Endothelial cell of umbilical vein (primary cell): Measurements from ENCODE around the gene PRLR. TPM values are rescaled to one million over a fixed set of nuclear protein-coding genes. Genes with fewer than 3 reads are reported as not detected.

Experiments
- BruUV-seq: library from RNA; stranded (reverse); fragments of 400-500 nt; replicated peaks from 2 replicates; lab custom pipeline; 2021; lab: Mats Ljungman, UMichigan
- CTCF ChIA-PET: fragments of 300-600, 350-600 bp; sonication (Branson Sonifier 250); formaldehyde crosslinking; loops from one replicate; lab custom pipeline; 2021; ENCODE audit warnings: antibody characterized with exemption, inconsistent platforms; lab: Charles Lee
- POLR2A ChIA-PET: fragments of 300-600, 350-600 bp; sonication (Branson Sonifier 250); formaldehyde crosslinking; loops from one replicate; lab custom pipeline; 2021; ENCODE audit warnings: antibody characterized with exemption, inconsistent platforms; lab: Charles Lee
- DNase-seq: peaks from one replicate; pipeline ENCODE4 v3.0.0-alpha.2; 2011; ENCODE audit warnings: low read depth, low spot score
- FAIRE-seq: peaks from 2 replicates; lab custom pipeline; 2011; peaks lifted over from hg19 to GRCh38; lab: Jason Lieb, UNC
- H2AFZ ChIP-seq: 2 replicates; pipeline ENCODE4 v1.6.0; 2012; ENCODE audit warnings: low read depth, low read length, control low read depth, inconsistent platforms
- H3K27ac ChIP-seq: 2 replicates; pipeline ENCODE4 v1.5.1; 2011; ENCODE audit warnings: low read depth, mild to moderate bottlenecking, control low read depth, low read length, moderate library complexity; ENCODE audit not compliant: insufficient read depth
- H3K27me3 ChIP-seq, 2 experiments: 2 replicates each; pipeline versions ENCODE4 v1.6.0 to v1.6.1; 2011; ENCODE audit warnings: low read length in 2 of 2, mixed read lengths in 1 of 2; ENCODE audit not compliant: control insufficient read depth in 2 of 2, insufficient read depth in 2 of 2
- H3K36me3 ChIP-seq, 2 experiments: 2 replicates in 1 of 2; 3 replicates in 1 of 2; pipeline ENCODE4 v1.5.1; 2011; ENCODE audit warnings: low read length in 2 of 2, mild to moderate bottlenecking in 1 of 2, moderate library complexity in 1 of 2; ENCODE audit not compliant: control insufficient read depth in 2 of 2, insufficient read depth in 2 of 2; ENCODE audit errors: extremely low read depth in 1 of 2
- H3K4me1 ChIP-seq: 3 replicates; pipeline ENCODE4 v1.5.1; 2011; ENCODE audit warnings: mild to moderate bottlenecking, low read length; ENCODE audit not compliant: control insufficient read depth, insufficient read depth; ENCODE audit errors: extremely low read depth
- H3K4me2 ChIP-seq: 2 replicates; pipeline ENCODE4 v1.6.1; 2011; ENCODE audit warnings: low read length, control low read depth, mixed read lengths; ENCODE audit not compliant: insufficient read depth
- H3K4me3 ChIP-seq, 3 experiments: fragments of 200-600 bp in 1 of 3; sonication (generic), shearing (Covaris generic) in 1 of 3; replicated peaks in 1 of 3; 2 replicates each; pipeline ENCODE4 v1.5.1; 2011 to 2016; ENCODE audit warnings: control low read depth in 3 of 3, low read length in 3 of 3, mild to moderate bottlenecking in 2 of 3, inconsistent platforms in 1 of 3, low read depth in 1 of 3, moderate library complexity in 1 of 3; ENCODE audit not compliant: insufficient read depth in 1 of 3
- H3K79me2 ChIP-seq: 2 replicates; pipeline ENCODE4 v1.6.0; 2012; ENCODE audit warnings: low read length, inconsistent platforms; ENCODE audit not compliant: control insufficient read depth, insufficient read depth
- H3K9ac ChIP-seq: replicated peaks from 2 replicates; pipeline ENCODE3; 2011; ENCODE audit warnings: low read length, control low read depth; ENCODE audit not compliant: insufficient read depth; ENCODE audit errors: extremely low read depth
- H3K9me1 ChIP-seq: replicated peaks from 3 replicates; pipeline ENCODE4 v1.6.0; 2011; ENCODE audit warnings: mild to moderate bottlenecking, low read length; ENCODE audit not compliant: control insufficient read depth, insufficient read depth; ENCODE audit errors: extremely low read depth
- H3K9me3 ChIP-seq: replicated peaks from 2 replicates; pipeline ENCODE4 v1.5.1; 2012; ENCODE audit warnings: low read length, inconsistent platforms; ENCODE audit not compliant: control insufficient read depth, insufficient read depth
- H4K20me1 ChIP-seq: replicated peaks from 2 replicates; pipeline ENCODE3; 2011; ENCODE audit warnings: mild to moderate bottlenecking, low read length; ENCODE audit not compliant: control insufficient read depth, insufficient read depth; ENCODE audit errors: extremely low read depth
- EZH2 ChIP-seq: IDR thresholded peaks from 2 replicates; pipeline ENCODE4 v1.6.1; 2012; ENCODE audit warnings: borderline replicate concordance, low read depth, mild to moderate bottlenecking, moderate library complexity, low read length, inconsistent platforms; ENCODE audit not compliant: severe bottlenecking
- FOS ChIP-seq: IDR thresholded peaks from 2 replicates; pipeline ENCODE4 v1.6.1; 2011; ENCODE audit warnings: mild to moderate bottlenecking, low read length, moderate library complexity, borderline replicate concordance; ENCODE audit not compliant: insufficient read depth
- GATA2 ChIP-seq: IDR thresholded peaks from 2 replicates; pipeline ENCODE4 v1.7.0; 2011; ENCODE audit warnings: low read depth, mild to moderate bottlenecking, moderate library complexity, mixed read lengths, low read length; ENCODE audit not compliant: insufficient read length, insufficient read depth
- JUN ChIP-seq: IDR thresholded peaks from 2 replicates; pipeline ENCODE4 v1.6.1; 2011; ENCODE audit warnings: borderline replicate concordance, low read depth; ENCODE audit not compliant: insufficient read length, insufficient read depth
- MYC ChIP-seq: IDR thresholded peaks from one replicate; pipeline ENCODE4 v1.6.1; 2011; ENCODE audit warnings: mild to moderate bottlenecking, low read depth, low read length
- dilution Hi-C: fragments of 300-500 bp; cut with MboI; formaldehyde crosslinking; loops from one replicate; pipeline ENCODE4 v1.15.0; 2019; ENCODE audit warnings: low sequenced_read_pairs; ENCODE audit not compliant: extremely low pct_ligation_motif_present
- intact Hi-C: fragments of 100-400 bp; cut with micrococcal nuclease; formaldehyde crosslinking; loops from one replicate; pipeline ENCODE4 v1.10.0; 2022
- polyA plus RNA-seq, 4 experiments: library from polyadenylated mRNA; depleted of rRNA in 3 of 4; stranded (reverse) in 3 of 4; unstranded in 1 of 4; fragments of >200 nt; gene quantifications; 2 replicates each; pipeline versions ENCODE4 v1.2.1 to v1.2.3, GENCODE V29; 2011 to 2012; ENCODE audit warnings: missing spikeins in 1 of 4
- total RNA-seq: library from RNA; stranded (reverse); gene quantifications from 2 replicates; pipeline ENCODE4 v1.2.3, GENCODE V29; 2021
- TF ChIP-seq, protein P1 (sequence below), 2 donors: IDR thresholded peaks; 1 replicate in 1 of 2; 2 replicates in 1 of 2; pipeline ENCODE4 v1.5.1; 2011; ENCODE audit warnings: low read length in 2 of 2, mild to moderate bottlenecking in 2 of 2, moderate library complexity in 2 of 2, control low read depth in 1 of 2, inconsistent platforms in 1 of 2, low read depth in 1 of 2; ENCODE audit not compliant: insufficient read depth in 1 of 2; ENCODE audit errors: extremely low read depth in 1 of 2
- TF ChIP-seq, protein P2 (sequence below): IDR thresholded peaks from 2 replicates; pipeline ENCODE4 v1.6.1; 2011; ENCODE audit not compliant: insufficient read depth, insufficient read length

Gene PRLR
- total and polyA plus RNA-seq, 2 donors (not counting 3 experiments of a cell fraction or from before 2014, with no cell fraction given): not detected

DNA sequence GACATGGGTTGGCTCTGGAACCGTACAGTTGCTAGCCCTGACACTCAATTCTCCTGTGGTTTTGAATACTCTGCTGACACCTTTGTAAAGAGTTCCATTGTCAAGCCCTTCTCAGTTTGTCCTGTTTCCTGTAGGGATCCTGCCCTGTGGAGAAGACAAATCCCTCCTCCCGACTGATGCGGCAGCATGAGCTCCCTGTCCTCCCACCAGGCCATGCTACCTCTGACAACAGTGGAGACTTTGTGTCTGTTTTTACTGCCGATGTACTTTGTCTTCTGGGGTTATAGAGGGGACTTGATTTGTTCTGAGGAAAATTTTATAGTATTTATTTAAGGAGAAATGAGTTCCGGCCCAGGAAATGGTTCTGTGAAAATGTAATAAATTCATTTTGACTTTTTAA lies 57.8 kb downstream of the PRLR start:
- Histone ChIP-seq H3K27ac (no peak overlapping the region), H3K4me1 (no peaks in the 10 kb centered on the region), H3K9me3 (no peaks in the 10 kb centered on the region), H3K27me3 (no peaks in the 10 kb centered on the region), H4K20me1 (no peaks in the 10 kb centered on the region), H3K36me3 (no peaks in the 10 kb centered on the region), H3K9me1 (no peaks in the 10 kb centered on the region), H2AFZ (no peak overlapping the region), H3K4me2 (no peak overlapping the region), H3K9ac (no peak overlapping the region), H3K79me2 (no peaks in the 10 kb centered on the region), H3K4me3 (no peak overlapping the region)
- dilution Hi-C loops (no loop called here), intact Hi-C loops (no loop called here)
- BruUV-seq: no TSS peak
- TF ChIP-seq, protein P1, sequence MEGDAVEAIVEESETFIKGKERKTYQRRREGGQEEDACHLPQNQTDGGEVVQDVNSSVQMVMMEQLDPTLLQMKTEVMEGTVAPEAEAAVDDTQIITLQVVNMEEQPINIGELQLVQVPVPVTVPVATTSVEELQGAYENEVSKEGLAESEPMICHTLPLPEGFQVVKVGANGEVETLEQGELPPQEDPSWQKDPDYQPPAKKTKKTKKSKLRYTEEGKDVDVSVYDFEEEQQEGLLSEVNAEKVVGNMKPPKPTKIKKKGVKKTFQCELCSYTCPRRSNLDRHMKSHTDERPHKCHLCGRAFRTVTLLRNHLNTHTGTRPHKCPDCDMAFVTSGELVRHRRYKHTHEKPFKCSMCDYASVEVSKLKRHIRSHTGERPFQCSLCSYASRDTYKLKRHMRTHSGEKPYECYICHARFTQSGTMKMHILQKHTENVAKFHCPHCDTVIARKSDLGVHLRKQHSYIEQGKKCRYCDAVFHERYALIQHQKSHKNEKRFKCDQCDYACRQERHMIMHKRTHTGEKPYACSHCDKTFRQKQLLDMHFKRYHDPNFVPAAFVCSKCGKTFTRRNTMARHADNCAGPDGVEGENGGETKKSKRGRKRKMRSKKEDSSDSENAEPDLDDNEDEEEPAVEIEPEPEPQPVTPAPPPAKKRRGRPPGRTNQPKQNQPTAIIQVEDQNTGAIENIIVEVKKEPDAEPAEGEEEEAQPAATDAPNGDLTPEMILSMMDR (IDR thresholded peaks at IDR 0.05; ENCODE audit: extremely low read depth in 1 of 2, insufficient read depth in 1 of 2, low read depth in 1 of 2, low read length in 2 of 2): no peak
- TF ChIP-seq GATA2: no peak
- TF ChIP-seq JUN: no peak
- TF ChIP-seq MYC: no peak
- TF ChIP-seq, protein P2, sequence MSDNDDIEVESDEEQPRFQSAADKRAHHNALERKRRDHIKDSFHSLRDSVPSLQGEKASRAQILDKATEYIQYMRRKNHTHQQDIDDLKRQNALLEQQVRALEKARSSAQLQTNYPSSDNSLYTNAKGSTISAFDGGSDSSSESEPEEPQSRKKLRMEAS: no peak
- TF ChIP-seq FOS: no peak
- TF ChIP-seq EZH2: no peak
- DNase-seq (no peak), FAIRE-seq (no peak)
- ChIA-PET POLR2A (no interaction called here), CTCF (no interaction called here)
